DMS79 (cell line): ENCODE data around the gene GMDS.

Experiments used
- DNase-seq: peaks from one replicate; lab custom pipeline; 2025; lab: John Stamatoyannopoulos, UW

The GMDS gene

GRCh38 chr6:2099870-2100269 lies 145.5 kb downstream of the GMDS start:
- DNase-seq, result no peak

- no peak for DNase-seq
Measured at GRCh38 chr6:2097464-2097863, 147.9 kb downstream of the GMDS start.

GRCh38 chr6:2094642-2095041 lies 150.8 kb downstream of the GMDS start:
- DNase-seq, result no peak

GRCh38 chr6:2086326-2086965 lies 159.0 kb downstream of the GMDS start:
- DNase-seq, result no peak

DNA sequence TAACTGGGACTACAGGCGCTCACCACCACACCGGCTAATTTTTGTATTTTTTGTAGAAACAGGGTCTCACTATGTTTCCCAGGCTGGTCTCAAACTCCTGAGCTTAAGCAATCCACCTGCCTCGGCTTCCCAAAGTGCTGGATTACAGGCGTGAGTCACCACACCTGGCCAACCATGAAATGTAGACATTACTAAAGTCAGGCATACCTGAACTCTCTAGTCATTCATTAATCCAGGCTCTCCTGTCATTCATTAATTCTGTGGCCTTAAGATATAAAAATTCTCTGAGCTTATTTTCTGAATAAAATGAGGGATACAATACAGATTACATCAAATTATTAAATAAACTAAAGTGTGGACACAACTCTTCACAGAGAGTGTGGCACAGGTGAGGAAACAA lies 159.7 kb downstream of the GMDS start:
- no peak for DNase-seq

GRCh38 chr6:2081155-2082138 lies 164.0 kb downstream of the GMDS start:
- no peak for DNase-seq

- no peak for DNase-seq
Measured at GRCh38 chr6:2078888-2079287, 166.5 kb downstream of the GMDS start.

GRCh38 chr6:2077826-2078225 lies 167.6 kb downstream of the GMDS start:
- DNase-seq, result no peak

DNA sequence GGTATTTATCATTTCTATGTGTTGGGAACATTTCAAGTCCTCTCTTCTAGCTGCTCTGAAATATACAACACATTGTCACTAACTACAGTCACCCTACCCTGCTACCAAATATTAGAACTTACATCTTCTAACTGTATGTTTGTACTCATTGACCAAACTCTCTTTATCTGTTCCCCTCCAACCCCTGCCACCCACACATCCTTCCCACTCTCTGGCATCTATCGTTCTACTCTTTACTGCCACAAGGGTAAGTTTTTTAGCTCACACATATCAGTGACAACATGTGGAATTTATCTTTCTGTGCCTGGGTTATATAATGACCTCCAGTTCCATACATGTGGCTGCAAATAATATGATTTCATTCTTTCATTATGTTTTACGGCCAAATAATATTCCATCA lies 171.9 kb downstream of the GMDS start:
- no peak for DNase-seq

GRCh38 chr6:2072453-2072852 lies 173.0 kb downstream of the GMDS start:
- DNase-seq, result no peak

- no peak for DNase-seq
Measured at GRCh38 chr6:2063547-2063946, 181.9 kb downstream of the GMDS start.

GRCh38 chr6:2061880-2062279 lies 183.5 kb downstream of the GMDS start:
- DNase-seq, result peak; percentile 1

GRCh38 chr6:2055911-2056310 lies 189.5 kb downstream of the GMDS start:
- DNase-seq, result no peak

DNA sequence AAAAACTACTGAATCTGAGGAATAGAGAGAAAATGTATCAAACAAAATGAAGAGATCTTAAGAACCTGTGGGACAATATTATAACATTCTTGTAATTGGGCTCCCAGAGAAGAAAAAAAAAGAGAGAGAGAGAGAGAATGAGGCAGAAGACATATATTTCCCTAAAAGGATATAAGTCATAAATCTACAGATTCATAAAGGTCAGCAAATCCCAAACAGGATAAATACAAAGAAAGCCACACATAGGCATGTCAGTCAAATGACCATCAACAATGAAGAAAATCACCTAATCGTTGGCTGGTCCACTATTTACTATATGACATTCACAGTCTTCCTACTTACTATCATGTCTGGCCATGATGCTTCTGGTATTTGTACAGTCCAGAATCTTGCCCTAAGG lies 190.3 kb downstream of the GMDS start:
- DNase-seq, result no peak

- no peak for DNase-seq
Measured at GRCh38 chr6:2054516-2055067, 190.8 kb downstream of the GMDS start.

DNA sequence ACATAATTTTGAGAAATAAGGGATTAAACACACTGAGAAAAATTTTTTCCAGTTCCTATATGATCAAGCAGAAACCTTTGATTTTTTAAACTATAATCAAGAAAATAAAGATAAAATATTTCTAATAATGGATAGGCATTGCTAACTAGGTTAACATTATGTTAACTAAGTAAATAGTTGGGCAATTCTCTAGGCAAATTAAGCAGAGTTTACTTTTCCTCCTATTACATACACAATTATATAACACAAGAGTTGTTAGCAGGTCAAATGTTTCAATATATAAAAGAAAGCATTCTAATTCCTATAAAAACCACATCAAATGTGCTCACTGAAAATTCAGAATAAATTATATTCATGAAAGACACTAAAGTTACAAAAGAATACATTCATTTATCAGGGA lies 191.7 kb downstream of the GMDS start:
- no peak for DNase-seq

- DNase-seq, result no peak
Measured at GRCh38 chr6:2047855-2048254, 197.6 kb downstream of the GMDS start.

- DNase-seq, result no peak
Measured at GRCh38 chr6:2044192-2044591, 201.2 kb downstream of the GMDS start.

DNA sequence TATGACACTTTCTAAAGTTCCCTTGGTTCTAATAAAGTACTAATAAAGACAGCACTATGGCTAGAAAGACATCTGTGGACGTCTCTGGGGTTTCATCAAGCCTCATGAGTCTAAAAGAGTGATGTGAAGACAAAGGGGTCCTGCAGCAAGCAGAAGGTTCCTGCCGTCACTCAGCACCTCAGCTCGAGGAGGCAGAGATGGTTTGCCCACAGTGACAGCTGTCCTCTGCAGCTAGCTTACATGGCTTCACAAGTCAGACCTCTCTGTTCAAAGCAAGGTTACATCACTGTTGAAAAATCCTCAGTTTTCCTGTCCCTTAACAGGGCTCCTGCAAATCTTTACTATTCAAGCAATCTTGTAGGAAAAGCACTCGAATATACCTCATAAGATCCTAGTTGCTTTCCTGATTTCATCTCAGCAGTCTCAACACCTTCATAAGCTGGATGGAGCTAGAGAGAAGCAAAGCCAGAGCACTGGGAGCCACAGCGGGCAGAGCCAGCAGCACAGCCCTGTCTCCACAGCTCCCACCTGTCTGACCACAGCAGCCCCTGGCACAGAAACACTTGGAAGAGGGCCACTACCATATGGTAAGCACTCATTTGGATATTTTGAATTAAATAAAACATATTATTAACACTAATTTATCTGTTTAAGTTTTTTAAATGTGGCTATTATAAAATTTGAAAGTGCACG lies 202.3 kb downstream of the GMDS start:
- no peak for DNase-seq

GRCh38 chr6:2038092-2038491 lies 207.3 kb downstream of the GMDS start:
- DNase-seq, result no peak

- no peak for DNase-seq
Measured at GRCh38 chr6:2037237-2037926, 208.0 kb downstream of the GMDS start.

- DNase-seq, result no peak
Measured at GRCh38 chr6:2036710-2037023, 208.7 kb downstream of the GMDS start.
